BJ (cell line): ENCODE results near the gene SNX32. TPM values are rescaled to one million over a fixed set of nuclear protein-coding genes. Genes with fewer than 3 reads are reported as not detected.
"Not testable (repeated sequence)": the region's sequence is repeated elsewhere in the genome, so short reads cannot be mapped to it uniquely, and the experiment has no call there.

Experiments
- CTCF ChIA-PET: fragments of 350-600 bp; formaldehyde crosslinking; extraction: SDS; loops from one replicate; lab custom pipeline; 2021; ENCODE audit warnings: antibody characterized with exemption, inconsistent platforms; lab: Yijun Ruan, JAX
- POLR2A ChIA-PET: fragments of 300-600 bp; sonication (Branson Sonifier 250); formaldehyde crosslinking; extraction: SDS; loops from one replicate; lab custom pipeline; 2021; ENCODE audit warnings: antibody characterized with exemption; lab: Charles Lee
- DNase-seq: peaks from one replicate; pipeline ENCODE4 v3.0.0-alpha.2; 2011; ENCODE audit warnings: low read depth
- H3K27me3 ChIP-seq: 2 replicates; pipeline ENCODE4 v1.6.0; 2011; ENCODE audit warnings: low read length; ENCODE audit not compliant: control insufficient read depth, insufficient read depth
- H3K36me3 ChIP-seq: 2 replicates; pipeline ENCODE4 v1.5.1; 2011; ENCODE audit warnings: low read length; ENCODE audit not compliant: control insufficient read depth, insufficient read depth
- H3K4me3 ChIP-seq: 2 replicates; pipeline ENCODE4 v1.5.1; 2011; ENCODE audit warnings: low read depth, mild to moderate bottlenecking, control low read depth, low read length
- polyA plus RNA-seq: library from polyadenylated mRNA; depleted of rRNA; stranded (reverse); fragments of >200 nt; gene quantifications from 2 replicates; pipeline ENCODE4 v1.2.3, GENCODE V29; 2011
- TF ChIP-seq, protein P1 (sequence below): IDR thresholded peaks from 2 replicates; pipeline ENCODE4 v1.5.1; 2011; ENCODE audit warnings: low read depth, mild to moderate bottlenecking, control low read depth, inconsistent platforms, low read length, moderate library complexity; ENCODE audit not compliant: insufficient read depth

Gene SNX32
- polyA plus RNA-seq, 1 experiment = 0.13 TPM

DNA sequence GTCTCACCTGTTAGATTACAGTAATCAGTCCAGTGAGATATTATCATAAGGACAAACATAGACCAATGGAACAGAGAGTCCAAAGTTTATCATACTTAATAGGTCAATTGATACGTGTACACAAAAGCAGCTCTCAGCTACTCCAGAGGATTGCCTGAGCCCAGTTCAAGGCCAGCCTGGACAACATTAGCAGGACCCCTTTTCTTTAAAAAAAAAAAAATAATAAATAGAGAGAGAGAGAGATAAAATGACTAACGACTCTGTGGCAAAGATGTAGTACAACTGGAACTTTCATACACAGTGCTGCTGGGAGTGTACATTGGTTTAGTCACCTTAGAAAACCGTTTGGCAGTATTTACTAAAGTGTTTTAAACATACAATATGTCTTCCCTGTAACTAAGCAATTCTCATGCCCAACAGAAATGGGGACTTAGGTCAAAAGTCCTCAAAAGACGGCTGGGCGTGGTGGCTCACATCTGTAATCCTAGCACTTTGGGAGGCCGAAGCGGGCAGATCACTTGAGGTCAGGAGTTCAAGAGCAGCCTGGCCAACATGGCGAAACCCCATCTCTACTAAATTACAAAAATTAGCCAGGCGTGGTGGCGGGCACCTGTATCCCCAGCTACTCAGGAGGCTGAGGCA is 10.6 kb downstream of the SNX32 start:
- CTCF ChIA-PET = interaction anchor here (0.7 to 1.8 kb wide), 2 partner anchors 132 to 141 kb away, joined by 4 to 5 read pairs; partner anchors contain the start of gene KAT5
- POLR2A ChIA-PET = interaction anchor here (0.6 kb wide), 1 partner anchor 1592 kb away, joined by 3 read pairs; no protein-coding TSS in a partner anchor
- no peak overlapping the region for H3K4me3 ChIP-seq
- H3K27me3 ChIP-seq = no peaks in the 10 kb centered on the region
- no peaks in the 10 kb centered on the region for H3K36me3 ChIP-seq
- TF ChIP-seq, protein P1, sequence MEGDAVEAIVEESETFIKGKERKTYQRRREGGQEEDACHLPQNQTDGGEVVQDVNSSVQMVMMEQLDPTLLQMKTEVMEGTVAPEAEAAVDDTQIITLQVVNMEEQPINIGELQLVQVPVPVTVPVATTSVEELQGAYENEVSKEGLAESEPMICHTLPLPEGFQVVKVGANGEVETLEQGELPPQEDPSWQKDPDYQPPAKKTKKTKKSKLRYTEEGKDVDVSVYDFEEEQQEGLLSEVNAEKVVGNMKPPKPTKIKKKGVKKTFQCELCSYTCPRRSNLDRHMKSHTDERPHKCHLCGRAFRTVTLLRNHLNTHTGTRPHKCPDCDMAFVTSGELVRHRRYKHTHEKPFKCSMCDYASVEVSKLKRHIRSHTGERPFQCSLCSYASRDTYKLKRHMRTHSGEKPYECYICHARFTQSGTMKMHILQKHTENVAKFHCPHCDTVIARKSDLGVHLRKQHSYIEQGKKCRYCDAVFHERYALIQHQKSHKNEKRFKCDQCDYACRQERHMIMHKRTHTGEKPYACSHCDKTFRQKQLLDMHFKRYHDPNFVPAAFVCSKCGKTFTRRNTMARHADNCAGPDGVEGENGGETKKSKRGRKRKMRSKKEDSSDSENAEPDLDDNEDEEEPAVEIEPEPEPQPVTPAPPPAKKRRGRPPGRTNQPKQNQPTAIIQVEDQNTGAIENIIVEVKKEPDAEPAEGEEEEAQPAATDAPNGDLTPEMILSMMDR = no peak
- DNase-seq = no peak

DNA sequence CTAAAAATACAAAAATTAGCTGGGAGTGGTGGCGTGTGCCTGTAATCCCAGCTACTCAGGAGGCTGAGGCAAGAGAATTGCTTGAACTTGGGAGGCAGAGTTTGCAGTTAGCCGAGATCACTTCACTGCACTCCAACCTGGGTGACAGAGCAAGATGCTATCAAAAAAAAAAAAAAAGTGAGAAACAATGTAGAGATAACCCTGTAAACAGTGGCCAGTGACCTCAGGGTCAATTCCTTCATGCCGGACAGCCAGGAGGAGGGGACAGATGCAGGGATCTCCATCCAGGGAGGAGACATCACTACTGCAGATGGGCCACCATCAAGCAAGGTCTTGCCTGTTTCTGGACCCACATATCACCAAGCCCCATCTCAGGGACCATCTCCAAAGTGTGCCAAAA is 14.0 kb downstream of the SNX32 start:
- Histone ChIP-seq H3K4me3 (no peak overlapping the region), H3K36me3 (peaks cover 19% of the 10 kb centered on the region), H3K27me3 (no peaks in the 10 kb centered on the region)
- ChIA-PET CTCF (interaction anchor here (1.1 to 2.1 kb wide), 4 partner anchors 12 to 142 kb away, joined by 3 to 9 read pairs (median 4); partner anchors contain the start of gene KAT5), POLR2A (no interaction called here)
- TF ChIP-seq, protein P1 = no peak
- DNase-seq = no peak

DNA sequence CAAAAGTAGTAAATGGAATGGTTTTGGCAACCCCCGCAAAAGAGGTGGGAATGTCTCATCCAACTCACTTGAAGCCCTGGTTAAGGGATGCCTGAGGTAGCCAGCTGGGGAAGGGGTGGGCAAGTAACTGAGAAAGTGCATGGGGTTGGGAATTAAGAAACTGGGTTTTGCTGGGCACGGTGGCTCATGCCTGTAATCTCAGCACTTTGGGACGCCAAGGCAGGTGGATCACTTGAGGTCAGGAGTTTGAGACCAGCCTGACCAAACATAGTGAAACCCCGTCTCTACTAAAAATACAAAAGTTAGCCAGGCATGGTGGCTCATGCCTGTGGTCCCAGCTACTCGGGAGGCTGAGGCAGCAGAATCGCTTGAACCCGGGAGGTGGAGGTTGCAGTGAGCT is 14.9 kb downstream of the SNX32 start:
- H3K4me3 ChIP-seq, H3K27me3 ChIP-seq, DNase-seq: not testable (repeated sequence)
- H3K36me3 ChIP-seq = peaks cover 27% of the 10 kb centered on the region
- ChIA-PET CTCF (interaction anchor here (1.1 to 2.1 kb wide), 3 partner anchors 11 to 143 kb away, joined by 3 to 9 read pairs (median 3); no protein-coding TSS in a partner anchor), POLR2A (interaction anchor here (0.7 kb wide), 1 partner anchor 244 kb away, joined by 8 read pairs; no protein-coding TSS in a partner anchor)

DNA sequence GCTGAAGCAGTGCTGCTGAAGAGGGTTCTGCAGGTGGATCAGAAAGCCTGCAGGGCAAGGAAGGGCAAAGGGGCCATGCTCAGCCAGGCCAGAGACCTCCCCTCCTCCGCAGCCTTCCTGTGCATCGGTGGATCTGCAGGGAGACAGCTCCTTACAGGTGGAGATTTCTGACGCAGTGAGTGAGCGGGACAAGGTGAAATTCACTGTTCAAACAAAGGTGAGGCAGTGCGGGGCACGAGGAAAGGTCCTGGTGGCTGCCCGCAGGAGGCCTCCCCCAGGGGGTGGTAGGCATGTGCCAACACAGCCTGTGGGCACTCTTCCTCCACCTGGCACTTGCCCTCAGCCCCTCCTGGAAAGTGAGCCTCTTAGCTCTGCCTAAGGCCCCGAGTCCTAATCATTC is 15.6 kb downstream of the SNX32 start:
- no peak for DNase-seq
- POLR2A ChIA-PET = interaction anchor here (0.7 kb wide), 1 partner anchor 245 kb away, joined by 8 read pairs; no protein-coding TSS in a partner anchor
- Histone ChIP-seq H3K27me3 (no peaks in the 10 kb centered on the region), H3K36me3 (peaks cover 32% of the 10 kb centered on the region), H3K4me3 (no peak overlapping the region)
- CTCF ChIA-PET = interaction anchor here (1.0 to 2.6 kb wide), 8 partner anchors 9 to 173 kb away, joined by 3 to 9 read pairs (median 4); partner anchors contain the start of genes EFEMP2, KAT5 and MUS81
- TF ChIP-seq, protein P1 = no peak

DNA sequence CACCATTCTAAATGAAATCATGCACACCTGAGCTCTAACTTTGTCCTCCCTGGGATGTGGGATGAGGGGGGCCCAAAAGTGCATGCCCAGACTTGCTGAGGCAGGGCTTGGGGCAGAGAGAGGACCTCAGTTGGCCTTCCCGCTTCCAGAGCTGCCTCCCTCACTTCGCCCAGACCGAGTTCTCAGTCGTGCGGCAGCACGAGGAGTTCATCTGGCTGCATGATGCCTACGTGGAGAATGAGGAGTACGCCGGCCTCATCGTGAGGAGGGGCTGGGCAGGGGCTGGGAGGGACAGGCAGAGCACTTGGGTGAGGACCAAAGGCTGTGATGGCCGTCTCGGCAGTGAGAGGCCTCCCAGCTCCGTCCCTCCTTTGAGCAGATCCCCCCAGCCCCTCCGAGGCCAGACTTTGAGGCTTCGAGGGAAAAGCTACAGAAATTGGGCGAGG is 16.0 kb downstream of the SNX32 start:
- CTCF ChIA-PET = interaction anchor here (0.7 to 2.6 kb wide), 7 partner anchors 9 to 173 kb away, joined by 3 to 9 read pairs (median 3); partner anchors contain the start of genes EFEMP2, KAT5 and MUS81

More for the DNA sequence above, 16.0 kb downstream of the SNX32 start:
- peaks cover 35% of the 10 kb centered on the region for H3K36me3 ChIP-seq
- no peak for DNase-seq
- TF ChIP-seq, protein P1 = no peak
- no peaks in the 10 kb centered on the region for H3K27me3 ChIP-seq
- H3K4me3 ChIP-seq = no peak overlapping the region
- POLR2A ChIA-PET = no interaction called here
